Tibial nerve (tissue), 4 donors: ENCODE data around the gene C3orf18. TPM values are rescaled to one million over a fixed set of nuclear protein-coding genes. Genes with fewer than 3 reads are reported as not detected.

ENCODE experiments used
- DNase-seq, 2 donors: peaks; one replicate each; pipeline ENCODE4 v3.0.0-alpha.2; 2019; ENCODE audit warnings: low spot score in 2 of 2
- H3K27ac ChIP-seq, 4 donors: fragments of 200-600 bp; sonication (generic) in 3 of 4; one replicate each; pipeline ENCODE4 v1.5.1; 2017 to 2019; ENCODE audit warnings: mild to moderate bottlenecking in 1 of 4
- H3K27me3 ChIP-seq, 2 donors: fragments of 200-600 bp; sonication (generic) in 1 of 2; one replicate each; pipeline versions ENCODE4 v1.5.1 to v1.6.0; 2017 to 2019
- H3K36me3 ChIP-seq, 3 donors: fragments of 200-600 bp; sonication (generic); one replicate each; pipeline ENCODE4 v1.5.1; 2018 to 2019
- H3K4me1 ChIP-seq, 4 donors: fragments of 200-600 bp; sonication (generic) in 3 of 4; one replicate each; pipeline ENCODE4 v1.5.1; 2017 to 2019
- H3K4me3 ChIP-seq, 4 donors: fragments of 200-600 bp; sonication (generic) in 3 of 4; one replicate each; pipeline ENCODE4 v1.5.1; 2017 to 2019; ENCODE audit warnings: mild to moderate bottlenecking in 1 of 4, moderate library complexity in 1 of 4
- H3K9me3 ChIP-seq, 4 donors: fragments of 200-600 bp; sonication (generic) in 3 of 4; one replicate each; pipeline ENCODE4 v1.5.1; 2017 to 2019
- CTCF ChIP-seq, 5 experiments: fragments of 200-600 bp in 3 of 5; fragments of 450-650 bp in 2 of 5; sonication (generic) in 3 of 5; IDR thresholded peaks; one replicate each; pipeline ENCODE4 v1.5.1; 2016 to 2019; ENCODE audit warnings: antibody characterized with exemption in 5 of 5, mild to moderate bottlenecking in 3 of 5, moderate library complexity in 2 of 5
- EP300 ChIP-seq, 2 donors: sonication (generic); formaldehyde crosslinking; IDR thresholded peaks; one replicate each; pipeline ENCODE4 v1.6.1; 2017; ENCODE audit warnings: antibody characterized with exemption in 2 of 2, mild to moderate bottlenecking in 1 of 2
- POLR2A ChIP-seq, 2 donors: fragments of 450-650 bp; IDR thresholded peaks; one replicate each; pipeline ENCODE4 v1.6.1; 2017; ENCODE audit warnings: antibody characterized with exemption in 2 of 2, mild to moderate bottlenecking in 2 of 2, moderate library complexity in 2 of 2
- WGBS, 2 donors: methylation state at CpG; one replicate each; pipeline ENCODE4 v1.1.5; 2018; 5-methylcytosine and 5-hydroxymethylcytosine counted together
- total RNA-seq, 4 donors: library from RNA; depleted of rRNA; stranded (reverse); fragments of >200 nt; gene quantifications; one replicate each; pipeline ENCODE4 v1.1.0, GENCODE V29; 2016

The C3orf18 gene
- total RNA-seq = 10 to 100 TPM; 12.2 to 21.1 (median 19.1) TPM

- peak; percentile 90 to 91 for DNase-seq
- Histone ChIP-seq H3K4me1 (peaks cover 0 to 56% (median 24%) of the 10 kb centered on the region in 4 donors), H3K36me3 (peaks cover 0 to 27% (median 0%) of the 10 kb centered on the region in 3 donors), H3K27ac (peak within 1 kb of the TSS; percentile 80 to 96 (median 88)), H3K9me3 (no peaks in the 10 kb centered on the region), H3K4me3 (peak within 1 kb of the TSS; percentile 49 to 83 (median 82)), H3K27me3 (no peaks in the 10 kb centered on the region)
- no peak for TF ChIP-seq CTCF (IDR thresholded peaks at IDR 0.05)
- TF ChIP-seq POLR2A (IDR thresholded peaks at IDR 0.05) = peak in 1 of 2 donors; percentile 46
- TF ChIP-seq EP300 (IDR thresholded peaks at IDR 0.05) = peak; percentile 18 to 54
- 1 to 4% methylated on average over 26 to 50 of the region's 53 CpGs for WGBS, 2 donors
Observed at GRCh38 chr3:50567386-50568167, at the start of gene C3orf18. C3orf18 (minus strand) TSS chr3:50567747; CDS start chr3:50565699, 2,048 bp downstream.

- Histone ChIP-seq H3K4me1 (peaks cover 0 to 61% (median 20%) of the 10 kb centered on the region in 4 donors), H3K4me3 (peak overlapping the region; percentile 73 to 92 (median 82)), H3K27me3 (no peaks in the 10 kb centered on the region), H3K27ac (peak overlapping the region; percentile 78 to 93 (median 89)), H3K9me3 (no peaks in the 10 kb centered on the region), H3K36me3 (no peaks in the 10 kb centered on the region)
- DNase-seq = peak; percentile 84 to 88
- WGBS, 2 donors = 0% methylated on average over 17 to 22 of the region's 22 CpGs
- TF ChIP-seq POLR2A (IDR thresholded peaks at IDR 0.05) = peak in 1 of 2 donors; percentile 56
- TF ChIP-seq CTCF (IDR thresholded peaks at IDR 0.05) = no peak
- TF ChIP-seq EP300 (IDR thresholded peaks at IDR 0.05) = peak in 1 of 2 donors; percentile 48
Observed at GRCh38 chr3:50616770-50617095, 49.2 kb upstream of the C3orf18 start.

GRCh38 chr3:50616003-50616769 lies 48.6 kb upstream of the C3orf18 start:
- H3K27me3 ChIP-seq = no peaks in the 10 kb centered on the region
- DNase-seq = peak; percentile 59 to 80
- H3K4me1 ChIP-seq = peaks cover 0 to 65% (median 20%) of the 10 kb centered on the region in 4 donors
- H3K36me3 ChIP-seq = no peaks in the 10 kb centered on the region
- TF ChIP-seq POLR2A (IDR thresholded peaks at IDR 0.05) = no peak
- peak; percentile 95 to 98 (median 97) for TF ChIP-seq CTCF (IDR thresholded peaks at IDR 0.05)
- H3K27ac ChIP-seq = peak overlapping the region; percentile 78 to 93 (median 89)
- 0 to 1% methylated on average over 23 of the region's 24 CpGs for WGBS, 2 donors
- H3K9me3 ChIP-seq = no peaks in the 10 kb centered on the region
- H3K4me3 ChIP-seq = peak overlapping the region; percentile 73 to 92 (median 82)

GRCh38 chr3:50615190-50615589 lies 47.6 kb upstream of the C3orf18 start:
- Histone ChIP-seq H3K27ac (no peak overlapping the region), H3K36me3 (no peaks in the 10 kb centered on the region), H3K4me1 (peaks cover 0 to 68% (median 25%) of the 10 kb centered on the region in 4 donors), H3K27me3 (no peaks in the 10 kb centered on the region), H3K9me3 (no peaks in the 10 kb centered on the region), H3K4me3 (no peak overlapping the region)
- no peak for DNase-seq
- 73 to 82% methylated on average over 1 of the region's 1 CpG for WGBS, 2 donors
- TF ChIP-seq POLR2A (IDR thresholded peaks at IDR 0.05) (no peak), CTCF (IDR thresholded peaks at IDR 0.05) (no peak), EP300 (IDR thresholded peaks at IDR 0.05) (no peak)
